DND-41 (cell line): ENCODE data around the gene GSG1L.

ENCODE experiments used
- ATAC-seq: fragments of 200-7000 bp; cut with Tn5 transposase; 3 replicates; pipeline ENCODE4 v1.9.1; 2021; ENCODE audit warnings: low read depth; ENCODE audit not compliant: insufficient read depth
- DNase-seq: peaks from one replicate; pipeline ENCODE4 v3.0.0-alpha.2; 2020
- H2AFZ ChIP-seq: 2 replicates; pipeline ENCODE4 v1.6.0; 2012; ENCODE audit warnings: low read depth, low read length
- H3K27ac ChIP-seq: 2 replicates; pipeline ENCODE4 v1.5.1; 2012; ENCODE audit warnings: low read length, inconsistent platforms
- H3K27me3 ChIP-seq: fragments of 200-600 bp; sonication (generic); 2 replicates; pipeline ENCODE4 v1.6.0; 2012; ENCODE audit warnings: low read length, mild to moderate bottlenecking, inconsistent platforms; ENCODE audit not compliant: insufficient read depth, poor library complexity
- H3K36me3 ChIP-seq: 2 replicates; pipeline ENCODE4 v1.5.1; 2012; ENCODE audit warnings: low read length, inconsistent platforms; ENCODE audit not compliant: insufficient read depth
- H3K4me1 ChIP-seq: 2 replicates; pipeline ENCODE4 v1.5.1; 2012; ENCODE audit warnings: mild to moderate bottlenecking, low read length; ENCODE audit not compliant: insufficient read depth
- H3K4me2 ChIP-seq: 2 replicates; pipeline ENCODE4 v1.6.0; 2012; ENCODE audit warnings: mild to moderate bottlenecking, moderate library complexity, low read length, inconsistent platforms; ENCODE audit not compliant: insufficient read depth
- H3K4me3 ChIP-seq, 2 experiments: fragments of 200-600 bp in 1 of 2; shearing (Covaris generic) in 1 of 2; 2 replicates each; pipeline ENCODE4 v1.5.1; 2012 to 2016; ENCODE audit warnings: inconsistent platforms in 2 of 2, low read length in 2 of 2, mild to moderate bottlenecking in 2 of 2, low read depth in 1 of 2, moderate library complexity in 1 of 2
- H3K79me2 ChIP-seq: 2 replicates; pipeline ENCODE4 v1.6.0; 2012; ENCODE audit warnings: low read length, inconsistent platforms; ENCODE audit not compliant: insufficient read depth
- H3K9ac ChIP-seq: 2 replicates; pipeline ENCODE4 v1.6.0; 2012; ENCODE audit warnings: low read depth, mild to moderate bottlenecking, inconsistent platforms, low read length, moderate library complexity
- H3K9me3 ChIP-seq: 2 replicates; pipeline ENCODE4 v1.5.1; 2012; ENCODE audit warnings: low read length, moderate library complexity, mild to moderate bottlenecking, inconsistent platforms; ENCODE audit not compliant: insufficient read depth, severe bottlenecking
- H4K20me1 ChIP-seq: 2 replicates; pipeline ENCODE4 v1.6.0; 2012; ENCODE audit warnings: low read length; ENCODE audit not compliant: insufficient read depth
- CTCF ChIP-seq: IDR thresholded peaks from 2 replicates; pipeline ENCODE4 v1.5.1; 2012; ENCODE audit warnings: borderline replicate concordance, low read length, moderate library complexity, mild to moderate bottlenecking; ENCODE audit not compliant: poor library complexity, severe bottlenecking; ENCODE audit errors: extremely low read depth
- EZH2 ChIP-seq: IDR thresholded peaks from 3 replicates; pipeline ENCODE4 v1.6.1; 2012; ENCODE audit warnings: borderline replicate concordance, low read depth, mild to moderate bottlenecking, moderate library complexity, low read length, inconsistent platforms; ENCODE audit not compliant: severe bottlenecking

GSG1L gene

GRCh38 chr16:28082624-28083023, 19.1 kb upstream of the GSG1L start:
- no peak overlapping the region for H3K27ac ChIP-seq
- H4K20me1 ChIP-seq, result peaks cover 12% of the 10 kb centered on the region; the same call in 1 of the 2 replicates
- no peak overlapping the region for H3K9ac ChIP-seq
- ATAC-seq, result no peak
- no peak for TF ChIP-seq EZH2
- H3K4me3 ChIP-seq, result no peak overlapping the region
- H3K9me3 ChIP-seq, result no peaks in the 10 kb centered on the region
- H3K27me3 ChIP-seq, result no peaks in the 10 kb centered on the region
- H3K79me2 ChIP-seq, result no peaks in the 10 kb centered on the region
- H3K4me2 ChIP-seq, result no peak overlapping the region
- DNase-seq, result no peak
- no peaks in the 10 kb centered on the region for H3K4me1 ChIP-seq
- no peaks in the 10 kb centered on the region for H3K36me3 ChIP-seq
- H2AFZ ChIP-seq, result no peak overlapping the region

GRCh38 chr16:28081391-28081968, 18.0 kb upstream of the GSG1L start:
- Histone ChIP-seq H3K36me3 (no peaks in the 10 kb centered on the region), H3K4me2 (no peak overlapping the region), H3K9me3 (no peaks in the 10 kb centered on the region), H3K4me3 (no peak overlapping the region), H3K9ac (no peak overlapping the region), H3K27me3 (no peaks in the 10 kb centered on the region), H3K4me1 (no peaks in the 10 kb centered on the region), H4K20me1 (0 out of 2 replicates have a peak, but pooled peaks cover 5% of the 10 kb centered on the region), H2AFZ (no peak overlapping the region), H3K27ac (no peak overlapping the region), H3K79me2 (no peaks in the 10 kb centered on the region)
- TF ChIP-seq EZH2 (no peak), CTCF (no peak)
- ATAC-seq (no peak), DNase-seq (no peak)

- no peaks in the 10 kb centered on the region for H3K27me3 ChIP-seq
- H3K4me2 ChIP-seq, result no peak overlapping the region
- H2AFZ ChIP-seq, result no peak overlapping the region
- no peaks in the 10 kb centered on the region for H3K36me3 ChIP-seq
- no peaks in the 10 kb centered on the region for H3K9me3 ChIP-seq
- DNase-seq (no peak), ATAC-seq (no peak)
- no peak overlapping the region for H3K9ac ChIP-seq
- H3K4me1 ChIP-seq, result no peaks in the 10 kb centered on the region
- TF ChIP-seq EZH2 (no peak), CTCF (no peak)
- H3K79me2 ChIP-seq, result no peaks in the 10 kb centered on the region
- no peak overlapping the region for H3K27ac ChIP-seq
- no peaks in the 10 kb centered on the region for H4K20me1 ChIP-seq
- H3K4me3 ChIP-seq, result no peak overlapping the region
Observed at GRCh38 chr16:28078261-28078660, 14.7 kb upstream of the GSG1L start.

- TF ChIP-seq CTCF (no peak), EZH2 (no peak)
- H3K4me1 ChIP-seq, result no peaks in the 10 kb centered on the region
- H4K20me1 ChIP-seq, result no peaks in the 10 kb centered on the region
- H3K4me2 ChIP-seq, result no peak overlapping the region
- H3K27ac ChIP-seq, result no peak overlapping the region
- no peaks in the 10 kb centered on the region for H3K9me3 ChIP-seq
- no peaks in the 10 kb centered on the region for H3K79me2 ChIP-seq
- no peak overlapping the region for H2AFZ ChIP-seq
- ATAC-seq (no peak), DNase-seq (no peak)
- no peaks in the 10 kb centered on the region for H3K27me3 ChIP-seq
- no peak overlapping the region for H3K9ac ChIP-seq
- H3K36me3 ChIP-seq, result no peaks in the 10 kb centered on the region
- no peak overlapping the region for H3K4me3 ChIP-seq
Observed at GRCh38 chr16:28073836-28074235, 10.3 kb upstream of the GSG1L start.
